HG03571 (cell line): Measurements from ENCODE around the gene NEB.
"Not testable (repeated sequence)": the region's sequence is repeated elsewhere in the genome, so short reads cannot be mapped to it uniquely, and the experiment has no call there.

Source experiments
- ATAC-seq: cut with Tn5 transposase; IDR thresholded peaks from one replicate; pipeline ENCODE4 v1.9.1; 2021; ENCODE audit not compliant: unreplicated experiment

The NEB gene

DNA sequence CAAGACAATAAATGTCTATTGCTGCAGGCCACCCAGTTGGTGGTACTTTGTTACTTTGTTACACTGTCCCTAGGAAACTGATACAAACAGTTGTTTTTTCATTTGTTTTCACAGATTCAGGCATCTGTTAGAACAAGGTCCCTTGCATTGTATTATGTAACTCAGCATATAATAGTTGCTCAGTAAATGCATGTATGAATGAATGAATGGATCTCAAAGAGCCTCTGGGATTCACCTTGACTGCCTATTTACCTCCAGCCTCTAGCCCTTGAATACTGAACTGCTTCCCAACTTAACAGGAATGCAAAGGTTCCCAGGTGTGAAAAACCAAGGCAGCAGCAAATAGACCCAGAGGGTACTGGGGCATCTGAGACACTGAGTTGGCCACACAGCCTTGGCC is 27.4 kb upstream of the NEB start:
- ATAC-seq: no peak

GRCh38 chr2:151761193-151761592 is 26.9 kb upstream of the NEB start:
- ATAC-seq: no peak

DNA sequence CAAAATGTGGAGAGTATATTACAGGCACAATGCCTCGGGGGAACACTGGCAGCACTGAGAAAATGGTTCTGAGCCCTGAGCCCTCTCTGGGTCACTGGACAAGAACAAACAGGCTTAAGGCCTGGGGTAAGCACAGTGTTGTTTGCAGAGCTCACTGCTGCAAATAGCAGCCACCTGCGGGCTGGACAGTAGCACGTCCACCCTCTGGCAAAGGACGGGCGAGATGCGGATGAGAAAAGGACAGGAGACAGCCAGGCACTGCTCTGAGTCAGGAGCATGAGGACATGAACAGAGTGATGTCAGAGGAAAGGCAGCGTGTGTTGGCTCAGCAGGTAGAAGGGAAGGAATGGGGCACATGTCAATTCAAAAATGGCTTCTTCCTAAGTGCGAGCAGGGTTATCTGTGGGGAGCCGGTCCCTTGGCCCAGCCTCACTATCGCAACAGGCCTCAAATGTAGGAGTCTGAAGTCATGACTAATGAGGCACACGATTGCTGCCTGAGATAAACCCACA is 25.9 kb upstream of the NEB start:
- no peak for ATAC-seq

GRCh38 chr2:151758744-151759143 is 24.5 kb upstream of the NEB start:
- ATAC-seq: no peak

GRCh38 chr2:151757861-151758260 is 23.6 kb upstream of the NEB start:
- ATAC-seq: no peak

GRCh38 chr2:151756820-151757219 is 22.5 kb upstream of the NEB start:
- ATAC-seq: no peak

- no peak for ATAC-seq
Measured at GRCh38 chr2:151754253-151754897, 20.1 kb upstream of the NEB start.

DNA sequence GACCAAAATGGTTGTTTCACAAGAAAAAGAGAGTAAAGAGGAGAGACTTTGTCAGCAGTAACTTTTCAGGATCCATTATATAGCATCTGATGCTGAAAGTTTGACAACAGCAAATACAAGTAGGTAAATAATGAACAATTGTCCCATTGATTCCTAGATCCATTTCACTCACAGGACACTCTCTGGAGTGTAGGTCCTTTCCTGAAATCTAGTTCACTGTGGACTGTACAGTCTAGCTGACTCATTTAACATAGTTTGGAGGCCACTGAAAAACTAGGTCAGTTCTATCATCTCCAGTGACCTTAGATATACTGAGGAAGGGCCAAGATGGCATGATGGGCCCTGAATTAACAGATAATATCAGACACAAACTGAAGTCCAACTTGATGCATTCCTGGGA is 19.3 kb upstream of the NEB start:
- no peak for ATAC-seq

- ATAC-seq: not testable (repeated sequence)
Measured at GRCh38 chr2:151745261-151745660, 11.0 kb upstream of the NEB start.

GRCh38 chr2:151730262-151730975 is 3.9 kb downstream of the NEB start:
- ATAC-seq: no peak

GRCh38 chr2:151729837-151730236 is 4.4 kb downstream of the NEB start:
- ATAC-seq: no peak

DNA sequence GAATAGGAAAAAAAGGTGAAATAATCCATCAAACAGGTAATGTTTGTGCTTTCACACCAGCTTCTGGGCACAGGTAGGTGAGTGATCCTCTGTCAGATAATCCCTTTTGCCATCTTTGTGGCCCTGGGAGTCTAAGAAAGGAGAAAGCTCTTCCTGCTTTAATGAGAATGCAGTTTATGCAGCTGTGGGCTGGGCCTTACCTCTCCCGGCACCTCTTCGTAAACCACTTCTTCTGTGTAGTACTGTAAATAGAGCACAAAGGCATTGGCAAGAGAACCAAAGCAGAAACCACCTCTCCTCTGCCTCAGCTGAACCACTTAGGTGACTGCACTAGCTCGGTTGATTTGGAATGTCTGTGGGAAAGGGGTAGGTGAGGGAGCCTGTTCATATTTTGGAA is 4.9 kb downstream of the NEB start:
- no peak for ATAC-seq

DNA sequence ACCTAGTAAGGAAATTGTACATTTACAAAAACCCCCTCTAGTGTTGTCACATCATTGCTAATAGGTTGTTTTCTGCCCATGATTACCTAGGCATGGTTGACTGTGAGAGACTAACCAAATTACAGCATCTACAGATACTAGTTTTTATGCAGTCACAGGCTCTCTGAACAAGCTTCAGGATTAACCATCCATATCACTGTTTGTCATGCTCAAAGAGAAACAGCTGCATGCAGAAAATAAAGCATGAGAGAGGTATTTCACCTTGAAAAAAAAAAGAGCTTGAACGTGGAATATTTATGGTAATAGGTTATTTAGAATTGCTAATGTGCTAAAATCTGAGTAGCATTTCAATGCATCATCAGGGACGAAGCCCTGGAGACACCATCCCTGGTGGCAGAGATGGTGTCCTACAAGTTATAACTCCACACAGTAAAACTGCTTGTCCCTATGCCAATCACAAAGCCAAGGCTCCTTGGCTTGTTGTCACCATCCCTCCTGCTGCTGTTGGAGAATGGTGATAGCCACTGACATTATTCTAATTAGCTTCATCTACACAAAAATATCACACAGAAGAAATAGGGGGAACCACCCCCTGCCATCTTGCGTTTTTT is 5.4 kb downstream of the NEB start:
- ATAC-seq: no peak

DNA sequence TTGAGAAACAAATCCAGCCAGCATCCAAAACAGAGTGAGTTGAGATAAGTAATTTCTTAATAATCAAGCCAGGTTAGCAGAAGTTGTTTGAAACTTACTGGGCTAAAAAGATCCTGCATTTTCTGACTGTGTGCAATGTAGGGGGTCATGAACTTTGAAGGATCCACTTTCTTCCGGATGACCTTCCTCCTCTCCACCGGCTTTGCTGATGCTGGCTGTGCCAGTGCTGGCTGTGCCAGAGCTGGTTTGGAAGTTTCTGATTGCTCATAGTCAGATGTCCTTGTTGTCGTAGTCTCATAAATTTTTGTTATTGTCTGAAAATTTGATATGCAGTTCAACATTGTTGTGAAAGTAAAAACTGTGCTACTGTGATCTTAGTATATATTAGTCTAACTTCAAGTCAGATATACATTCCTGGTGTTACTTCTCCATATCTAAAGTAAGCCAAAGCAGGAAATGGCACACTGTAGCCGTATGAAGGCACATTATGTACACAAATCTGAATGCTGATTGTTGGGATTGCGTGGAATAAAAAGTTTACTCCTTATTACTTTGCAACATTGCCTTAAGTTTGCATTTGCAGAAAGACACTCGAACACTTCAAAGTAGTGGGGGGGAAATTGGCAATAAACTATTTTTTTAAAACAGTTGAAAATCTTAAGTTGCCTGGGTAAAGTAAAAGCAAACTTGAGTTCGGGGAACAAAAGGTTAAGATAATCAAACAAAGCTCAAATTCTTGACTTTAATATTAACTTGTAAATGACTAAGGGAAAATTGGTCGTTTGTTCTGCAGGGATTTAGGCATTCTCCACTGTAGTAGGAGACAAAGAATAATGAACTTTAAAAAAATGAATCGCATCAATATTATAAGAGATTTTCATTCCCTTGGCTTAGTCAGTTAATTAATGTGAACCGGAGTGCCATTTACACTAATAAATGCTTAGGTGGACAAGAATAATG is 6.4 kb downstream of the NEB start:
- no peak for ATAC-seq

DNA sequence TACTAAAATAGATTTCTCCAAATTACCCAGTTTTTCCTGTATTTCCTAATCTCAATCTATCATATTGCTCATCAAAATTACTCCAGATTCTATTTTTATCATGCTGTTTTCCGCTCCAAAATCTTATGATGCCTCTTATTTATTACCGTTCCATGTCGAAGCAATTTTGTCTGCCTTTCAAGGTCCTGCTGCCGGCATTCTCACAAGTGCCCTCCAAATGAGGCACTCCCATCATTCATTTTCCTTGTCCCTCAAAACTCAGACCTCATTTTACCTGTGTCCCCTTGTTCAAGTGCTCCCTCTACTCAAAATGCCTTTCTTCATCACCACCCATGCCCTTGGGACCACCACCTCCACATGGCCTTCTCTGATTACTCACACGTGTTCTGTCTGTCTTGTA is 13.1 kb downstream of the NEB start:
- no peak for ATAC-seq

- ATAC-seq: no peak
Measured at GRCh38 chr2:151720521-151720920, 13.8 kb downstream of the NEB start.

- ATAC-seq: no peak
Measured at GRCh38 chr2:151718796-151719195, 15.5 kb downstream of the NEB start.

DNA sequence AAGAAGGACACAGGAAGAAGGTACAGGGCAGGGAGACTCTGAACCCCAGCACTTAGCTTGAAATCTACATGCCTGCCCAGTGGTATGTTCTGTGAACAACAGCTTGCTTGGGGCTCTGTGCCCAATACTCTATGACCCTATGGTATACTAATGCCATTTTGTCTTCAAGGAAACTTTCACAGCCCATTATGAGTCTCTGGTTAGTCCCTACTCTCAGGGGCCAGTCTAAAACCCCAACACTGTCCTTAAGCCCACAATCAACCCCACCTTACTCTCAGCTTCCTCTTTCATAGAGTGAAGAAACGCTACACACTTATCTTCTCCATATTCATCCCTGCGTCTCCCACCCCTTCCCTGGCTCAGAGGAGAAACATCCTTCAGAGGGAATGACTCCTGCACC is 16.0 kb downstream of the NEB start:
- ATAC-seq: no peak

GRCh38 chr2:151716721-151717120 is 17.6 kb downstream of the NEB start:
- no peak for ATAC-seq

DNA sequence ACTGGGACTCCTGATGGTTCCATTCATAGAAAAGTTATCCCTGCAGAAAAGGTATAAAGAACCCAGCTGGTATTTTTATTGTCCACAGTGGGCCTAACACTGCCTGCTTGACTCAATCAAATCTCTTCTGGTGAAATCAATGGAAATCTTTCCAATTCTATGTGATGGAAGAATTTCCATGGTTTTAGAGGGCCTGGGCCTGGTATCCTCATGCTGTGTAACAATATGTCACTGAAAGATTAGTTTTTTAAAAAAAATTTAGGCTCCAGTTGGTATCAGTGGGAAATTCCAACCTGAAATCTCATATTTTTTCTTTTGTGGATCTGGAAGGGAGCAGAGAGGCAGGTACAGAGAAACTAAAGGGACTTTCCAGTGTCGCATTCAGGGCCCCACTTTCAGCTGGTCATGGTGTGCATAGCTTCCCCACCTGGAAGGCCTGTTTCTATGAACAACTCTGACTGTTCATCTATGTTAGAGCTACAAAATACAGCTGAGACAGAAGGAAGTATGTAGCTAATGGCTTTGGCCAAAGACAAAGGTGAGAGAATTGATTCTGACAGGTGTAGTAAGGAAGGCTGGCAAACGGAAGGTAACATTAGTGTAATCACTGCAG is 20.9 kb downstream of the NEB start:
- ATAC-seq: no peak

- no peak for ATAC-seq
Measured at GRCh38 chr2:151711025-151711424, 23.3 kb downstream of the NEB start.
